ENCODE measurements around the gene ZNF783.

- TF ChIP-seq HLTF (IDR thresholded peaks at IDR 0.05) (no peak), ZNF780A (CRISPR knock-in tag; IDR thresholded peaks at IDR 0.05) (no peak), CEBPG (CRISPR knock-in tag; IDR thresholded peaks at IDR 0.05) (no peak), CEBPG (tag; conservative IDR thresholded peaks at IDR 0.05 in 1 of 2, IDR thresholded peaks at IDR 0.05 in 1 of 2) (no peak), MLLT1 (IDR thresholded peaks at IDR 0.05) (no peak)
Measured at GRCh38 chr7:149226840-149227494, 35.0 kb upstream of the ZNF783 start.
